K562 (cell line): Measurements from ENCODE around the gene ADNP. TPM values are rescaled to one million over a fixed set of nuclear protein-coding genes. Genes with fewer than 3 reads are reported as not detected.

Experiments
- ARID2 ChIP-seq: fragments of 450-650 bp; IDR thresholded peaks from 2 replicates; pipeline ENCODE4 v1.6.1; 2017; ENCODE audit warnings: antibody characterized with exemption, mild to moderate bottlenecking
- BRCA1 ChIP-seq, 2 experiments: fragments of 450-650 bp in 1 of 2; sonication (generic) in 1 of 2; formaldehyde crosslinking in 1 of 2; IDR thresholded peaks; 2 replicates each; pipeline versions ENCODE4 v1.5.0 to v1.6.1; 2017 to 2020; ENCODE audit warnings: mild to moderate bottlenecking in 1 of 2, missing genetic modification reagents in 1 of 2
- CHD1 ChIP-seq: fragments of 200-600 bp; sonication (generic); IDR thresholded peaks from one replicate; pipeline ENCODE4 v1.6.1; 2012; ENCODE audit warnings: mild to moderate bottlenecking, moderate library complexity, low read length, inconsistent platforms
- EP300 ChIP-seq: IDR thresholded peaks from 2 replicates; pipeline ENCODE4 v1.6.1; 2012; ENCODE audit warnings: low read length, improper control_type of control experiment
- ESRRB ChIP-seq: fragments of 250-450 bp; sonication (Bioruptor Pico); IDR thresholded peaks from 2 replicates; pipeline ENCODE4 v1.5.0; 2020; ENCODE audit warnings: mild to moderate bottlenecking, moderate library complexity, borderline replicate concordance
- JUND ChIP-seq, 2 experiments: IDR thresholded peaks; 2 replicates in 1 of 2; 3 replicates in 1 of 2; pipeline ENCODE4 v1.6.1; 2011; ENCODE audit warnings: borderline replicate concordance in 2 of 2, low read depth in 2 of 2, low read length in 2 of 2, improper control_type of control experiment in 1 of 2, missing biosample characterization in 1 of 2, missing genetic modification characterization in 1 of 2, missing genetic modification reagents in 1 of 2
- L3MBTL2 ChIP-seq: fragments of 450-650 bp; IDR thresholded peaks from 2 replicates; pipeline ENCODE4 v1.6.1; 2016; ENCODE audit warnings: mild to moderate bottlenecking, moderate library complexity
- NRF1 ChIP-seq, 2 experiments: fragments of 450-650 bp; IDR thresholded peaks in 1 of 2; conservative IDR thresholded peaks in 1 of 2; 2 replicates each; pipeline ENCODE4 v1.6.1; 2014; ENCODE audit warnings: mild to moderate bottlenecking in 2 of 2
- SP2 ChIP-seq: IDR thresholded peaks from 2 replicates; pipeline ENCODE4 v1.6.1; 2011; ENCODE audit warnings: mild to moderate bottlenecking, low read depth, low read length, moderate library complexity; ENCODE audit not compliant: poor library complexity, severe bottlenecking; ENCODE audit errors: extremely low read depth
- U2AF2 ChIP-seq: fragments of 200-400 bp; formaldehyde crosslinking; optimal IDR thresholded peaks from 2 replicates; pipeline ENCODE3; 2017; ENCODE audit warnings: low read depth, mild to moderate bottlenecking, low read length
- ZFP1 ChIP-seq: fragments of 450-650 bp; formaldehyde crosslinking; IDR thresholded peaks from 2 replicates; pipeline ENCODE4 v1.4.0; 2020; ENCODE audit warnings: mild to moderate bottlenecking, mixed read lengths
- ZNF507 ChIP-seq: conservative IDR thresholded peaks from 2 replicates; pipeline ENCODE4 v1.6.1; 2017; ENCODE audit warnings: missing genetic modification characterization, missing compliant biosample characterization
- ZNF561 ChIP-seq: fragments of 450-650 bp; formaldehyde crosslinking; conservative IDR thresholded peaks from 2 replicates; pipeline ENCODE4 v1.4.0; 2020; ENCODE audit warnings: mild to moderate bottlenecking, moderate library complexity
- ZNF668 ChIP-seq: fragments of 250-450 bp; sonication (Bioruptor Pico); IDR thresholded peaks from 2 replicates; pipeline ENCODE4 v1.8.0; 2022; ENCODE audit warnings: mild to moderate bottlenecking, inconsistent platforms
- polyA plus RNA-seq, 8 experiments: library from polyadenylated mRNA; depleted of rRNA in 4 of 8; stranded (reverse) in 5 of 8; unstranded in 3 of 8; fragments of >200 nt; fragmentation: Nextera tagmentation in 2 of 8; fragmentation: Illumina TruSeq in 1 of 8; extraction: Ambion mirVana in 2 of 8; extraction: Trizol in 1 of 8; gene quantifications; 2 replicates each; pipeline versions ENCODE4 v1.2.1 to v1.2.3, GENCODE V29; 2011 to 2014; ENCODE audit warnings: inconsistent platforms in 1 of 8, missing spikeins in 1 of 8
- total RNA-seq, 7 experiments: library from RNA; depleted of rRNA in 6 of 7; stranded (reverse); fragments of >200 nt in 6 of 7; fragmentation: Illumina TruSeq in 2 of 7; extraction: Trizol in 2 of 7; gene quantifications; 2 replicates each; pipeline versions ENCODE4 v1.2.1 to v1.2.3, GENCODE V29; 2011 to 2021; ENCODE audit warnings: low replicate concordance in 1 of 7
- TF ChIP-seq, protein P1 (sequence below): fragments of 450-650 bp; IDR thresholded peaks from 2 replicates; pipeline ENCODE4 v1.7.1; 2018; ENCODE audit warnings: mild to moderate bottlenecking, low read depth; ENCODE audit not compliant: partially characterized antibody
- TF ChIP-seq, protein P2 (sequence below), 3 experiments: fragments of 200-800 bp in 1 of 3; fragments of 250-450 bp in 1 of 3; fragments of 450-650 bp in 1 of 3; sonication (Bioruptor Pico) in 1 of 3; sonication (Bioruptor generic) in 1 of 3; formaldehyde crosslinking in 1 of 3; IDR thresholded peaks; 2 replicates each; pipeline versions ENCODE4 v1.6.1 to v1.8.0; 2016 to 2022; ENCODE audit warnings: mild to moderate bottlenecking in 2 of 3, missing genetic modification characterization in 2 of 3, missing compliant biosample characterization in 1 of 3, moderate library complexity in 1 of 3
- TF ChIP-seq, protein P3 (sequence below): fragments of 250-450 bp; sonication (Bioruptor Pico); IDR thresholded peaks from 2 replicates; pipeline ENCODE4 v1.4.0; 2020; ENCODE audit warnings: mild to moderate bottlenecking, moderate library complexity

ADNP gene
- total and polyA plus RNA-seq, 9 of the 15 experiments (the other 6 are each of a cell fraction or from before 2014, with no cell fraction given) = 17.8 to 59.9 (median 25.3) TPM

DNA sequence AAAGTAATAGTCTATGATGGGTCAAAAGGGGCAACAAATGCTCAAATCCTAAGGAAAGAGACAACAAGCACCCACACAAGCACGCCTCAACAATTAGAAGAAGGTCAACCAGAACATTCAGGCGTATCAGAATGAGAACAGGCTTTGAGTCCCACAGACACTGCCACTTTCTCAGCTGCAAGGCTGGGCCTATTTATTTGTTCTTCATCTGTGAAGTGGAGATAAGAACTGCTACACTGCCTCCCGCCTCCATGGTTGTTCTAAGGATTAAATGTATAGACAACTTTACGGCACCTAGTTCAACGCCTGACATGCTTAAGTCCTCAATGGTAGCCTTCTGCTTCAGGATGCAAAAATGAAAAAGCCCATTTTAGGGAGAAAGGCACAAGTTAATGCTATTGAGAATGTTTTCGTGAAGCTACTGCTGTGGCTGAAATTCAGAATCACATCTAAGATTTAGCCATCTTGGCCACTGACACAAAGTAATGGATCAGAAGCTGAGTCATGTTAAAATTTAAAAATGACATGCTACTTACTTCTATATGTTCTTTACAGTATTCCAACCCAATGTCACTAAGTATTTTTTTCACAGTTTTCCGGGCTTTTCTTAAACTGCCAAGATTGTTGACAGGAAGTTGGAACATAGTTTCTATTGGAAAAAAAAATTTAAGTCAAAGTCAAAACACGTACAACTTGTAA lies 27.7 kb downstream of the ADNP start (continued):
- TF ChIP-seq CHD1 (no peak), ZNF507 (tag) (no peak), ZFP1 (no peak), SP2 (no peak), JUND (IDR thresholded peaks at IDR 0.05; ENCODE audit: borderline replicate concordance, low read depth, low read length) (peak; percentile 58; the same call in 1 of the 2 replicates), JUND (tag; IDR thresholded peaks at IDR 0.05; ENCODE audit: borderline replicate concordance, low read depth, low read length) (peak; percentile 69; the same call in 2 of the 3 replicates), NRF1 (conservative IDR thresholded peaks at IDR 0.05 in 1 of 2, IDR thresholded peaks at IDR 0.05 in 1 of 2) (no peak), U2AF2 (no peak), EP300 (peak; percentile 86), ZNF561 (no peak), ZNF668 (CRISPR knock-in tag) (no peak), ESRRB (no peak), BRCA1 (IDR thresholded peaks at IDR 0.05) (no peak), BRCA1 (CRISPR knock-in tag; IDR thresholded peaks at IDR 0.05) (no peak), ARID2 (no peak), L3MBTL2 (peak; percentile 66)
- TF ChIP-seq, protein P1, sequence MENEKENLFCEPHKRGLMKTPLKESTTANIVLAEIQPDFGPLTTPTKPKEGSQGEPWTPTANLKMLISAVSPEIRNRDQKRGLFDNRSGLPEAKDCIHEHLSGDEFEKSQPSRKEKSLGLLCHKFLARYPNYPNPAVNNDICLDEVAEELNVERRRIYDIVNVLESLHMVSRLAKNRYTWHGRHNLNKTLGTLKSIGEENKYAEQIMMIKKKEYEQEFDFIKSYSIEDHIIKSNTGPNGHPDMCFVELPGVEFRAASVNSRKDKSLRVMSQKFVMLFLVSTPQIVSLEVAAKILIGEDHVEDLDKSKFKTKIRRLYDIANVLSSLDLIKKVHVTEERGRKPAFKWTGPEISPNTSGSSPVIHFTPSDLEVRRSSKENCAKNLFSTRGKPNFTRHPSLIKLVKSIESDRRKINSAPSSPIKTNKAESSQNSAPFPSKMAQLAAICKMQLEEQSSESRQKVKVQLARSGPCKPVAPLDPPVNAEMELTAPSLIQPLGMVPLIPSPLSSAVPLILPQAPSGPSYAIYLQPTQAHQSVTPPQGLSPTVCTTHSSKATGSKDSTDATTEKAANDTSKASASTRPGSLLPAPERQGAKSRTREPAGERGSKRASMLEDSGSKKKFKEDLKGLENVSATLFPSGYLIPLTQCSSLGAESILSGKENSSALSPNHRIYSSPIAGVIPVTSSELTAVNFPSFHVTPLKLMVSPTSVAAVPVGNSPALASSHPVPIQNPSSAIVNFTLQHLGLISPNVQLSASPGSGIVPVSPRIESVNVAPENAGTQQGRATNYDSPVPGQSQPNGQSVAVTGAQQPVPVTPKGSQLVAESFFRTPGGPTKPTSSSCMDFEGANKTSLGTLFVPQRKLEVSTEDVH = no peak
- TF ChIP-seq, protein P2, sequence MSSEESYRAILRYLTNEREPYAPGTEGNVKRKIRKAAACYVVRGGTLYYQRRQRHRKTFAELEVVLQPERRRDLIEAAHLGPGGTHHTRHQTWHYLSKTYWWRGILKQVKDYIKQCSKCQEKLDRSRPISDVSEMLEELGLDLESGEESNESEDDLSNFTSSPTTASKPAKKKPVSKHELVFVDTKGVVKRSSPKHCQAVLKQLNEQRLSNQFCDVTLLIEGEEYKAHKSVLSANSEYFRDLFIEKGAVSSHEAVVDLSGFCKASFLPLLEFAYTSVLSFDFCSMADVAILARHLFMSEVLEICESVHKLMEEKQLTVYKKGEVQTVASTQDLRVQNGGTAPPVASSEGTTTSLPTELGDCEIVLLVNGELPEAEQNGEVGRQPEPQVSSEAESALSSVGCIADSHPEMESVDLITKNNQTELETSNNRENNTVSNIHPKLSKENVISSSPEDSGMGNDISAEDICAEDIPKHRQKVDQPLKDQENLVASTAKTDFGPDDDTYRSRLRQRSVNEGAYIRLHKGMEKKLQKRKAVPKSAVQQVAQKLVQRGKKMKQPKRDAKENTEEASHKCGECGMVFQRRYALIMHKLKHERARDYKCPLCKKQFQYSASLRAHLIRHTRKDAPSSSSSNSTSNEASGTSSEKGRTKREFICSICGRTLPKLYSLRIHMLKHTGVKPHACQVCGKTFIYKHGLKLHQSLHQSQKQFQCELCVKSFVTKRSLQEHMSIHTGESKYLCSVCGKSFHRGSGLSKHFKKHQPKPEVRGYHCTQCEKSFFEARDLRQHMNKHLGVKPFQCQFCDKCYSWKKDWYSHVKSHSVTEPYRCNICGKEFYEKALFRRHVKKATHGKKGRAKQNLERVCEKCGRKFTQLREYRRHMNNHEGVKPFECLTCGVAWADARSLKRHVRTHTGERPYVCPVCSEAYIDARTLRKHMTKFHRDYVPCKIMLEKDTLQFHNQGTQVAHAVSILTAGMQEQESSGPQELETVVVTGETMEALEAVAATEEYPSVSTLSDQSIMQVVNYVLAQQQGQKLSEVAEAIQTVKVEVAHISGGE (CRISPR knock-in tag; IDR thresholded peaks at IDR 0.05) = 0 out of 6 replicates have a peak, but pooled peaks of 1 of the 3 experiments have one; percentile 10
- TF ChIP-seq, protein P3, sequence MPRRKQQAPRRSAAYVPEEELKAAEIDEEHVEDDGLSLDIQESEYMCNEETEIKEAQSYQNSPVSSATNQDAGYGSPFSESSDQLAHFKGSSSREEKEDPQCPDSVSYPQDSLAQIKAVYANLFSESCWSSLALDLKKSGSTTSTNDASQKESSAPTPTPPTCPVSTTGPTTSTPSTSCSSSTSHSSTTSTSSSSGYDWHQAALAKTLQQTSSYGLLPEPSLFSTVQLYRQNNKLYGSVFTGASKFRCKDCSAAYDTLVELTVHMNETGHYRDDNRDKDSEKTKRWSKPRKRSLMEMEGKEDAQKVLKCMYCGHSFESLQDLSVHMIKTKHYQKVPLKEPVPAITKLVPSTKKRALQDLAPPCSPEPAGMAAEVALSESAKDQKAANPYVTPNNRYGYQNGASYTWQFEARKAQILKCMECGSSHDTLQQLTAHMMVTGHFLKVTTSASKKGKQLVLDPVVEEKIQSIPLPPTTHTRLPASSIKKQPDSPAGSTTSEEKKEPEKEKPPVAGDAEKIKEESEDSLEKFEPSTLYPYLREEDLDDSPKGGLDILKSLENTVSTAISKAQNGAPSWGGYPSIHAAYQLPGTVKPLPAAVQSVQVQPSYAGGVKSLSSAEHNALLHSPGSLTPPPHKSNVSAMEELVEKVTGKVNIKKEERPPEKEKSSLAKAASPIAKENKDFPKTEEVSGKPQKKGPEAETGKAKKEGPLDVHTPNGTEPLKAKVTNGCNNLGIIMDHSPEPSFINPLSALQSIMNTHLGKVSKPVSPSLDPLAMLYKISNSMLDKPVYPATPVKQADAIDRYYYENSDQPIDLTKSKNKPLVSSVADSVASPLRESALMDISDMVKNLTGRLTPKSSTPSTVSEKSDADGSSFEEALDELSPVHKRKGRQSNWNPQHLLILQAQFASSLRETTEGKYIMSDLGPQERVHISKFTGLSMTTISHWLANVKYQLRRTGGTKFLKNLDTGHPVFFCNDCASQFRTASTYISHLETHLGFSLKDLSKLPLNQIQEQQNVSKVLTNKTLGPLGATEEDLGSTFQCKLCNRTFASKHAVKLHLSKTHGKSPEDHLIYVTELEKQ = no peak
